ENCODE results near the gene CCDC74B. TPM values are rescaled to one million over a fixed set of nuclear protein-coding genes. Genes with fewer than 3 reads are reported as not detected.
"Not testable (repeated sequence)": the region's sequence is repeated elsewhere in the genome, so short reads cannot be mapped to it uniquely, and the experiment has no call there.

Gene CCDC74B
- total and polyA plus RNA-seq, 4 donors = 0.09 to 0.17 (median 0.09) TPM; not detected in 1

DNA sequence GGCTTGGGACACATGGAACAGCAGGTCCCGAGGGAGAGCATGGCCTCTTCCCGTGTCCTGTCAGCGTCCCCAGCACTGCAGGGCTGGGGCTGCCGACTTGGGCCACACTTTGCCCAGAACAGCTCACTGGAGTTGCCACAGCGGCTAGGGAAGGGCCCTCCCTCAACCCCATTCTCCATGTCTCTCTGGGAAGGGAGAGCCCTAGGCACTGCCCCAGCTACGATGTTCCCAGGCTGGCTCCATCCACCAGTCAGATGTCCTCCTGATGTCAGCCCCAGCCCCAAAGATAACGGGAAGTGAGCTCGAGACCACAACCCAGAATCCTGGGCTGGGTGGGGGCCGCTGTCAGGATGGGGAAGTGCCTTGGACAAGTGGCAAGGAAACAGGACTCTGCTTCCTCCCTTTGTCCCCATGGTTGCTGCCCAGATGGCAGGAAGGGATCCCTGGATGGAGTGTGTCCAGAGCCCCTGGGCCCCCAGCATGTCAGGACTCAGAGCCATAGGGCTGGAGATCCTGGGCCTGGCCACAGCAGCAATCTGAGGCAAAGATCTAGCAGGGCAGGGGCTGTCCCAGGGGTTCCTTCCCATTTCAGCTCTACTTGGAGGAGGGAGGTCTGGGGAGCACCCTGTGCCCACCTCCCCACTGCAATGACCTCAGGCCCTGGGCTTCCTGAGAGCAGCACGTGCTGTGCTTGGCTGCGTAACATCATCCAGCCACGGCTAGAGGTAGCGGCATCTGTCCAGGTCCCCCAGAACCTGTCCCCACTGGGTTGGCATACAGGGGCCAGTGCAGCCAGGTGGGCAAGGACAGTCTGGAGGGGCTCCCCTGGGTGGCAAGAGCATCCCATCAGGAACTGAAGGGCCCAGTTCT lies 2.3 kb downstream of the CCDC74B start:
- H3K9me3 ChIP-seq (ENCODE audit: control insufficient read depth in 4 of 4, low read length in 3 of 4); H3K9ac ChIP-seq (ENCODE audit: low read depth in 1 of 2, low read length in 2 of 2); DNase-seq (ENCODE audit: low spot score); H3K4me3 ChIP-seq (ENCODE audit: low read depth in 1 of 3, low read length in 3 of 3); H3K27ac ChIP-seq (ENCODE audit: low read depth in 1 of 2, low read length in 2 of 2); H3K27me3 ChIP-seq (ENCODE audit: control insufficient read depth in 4 of 4, insufficient read depth in 4 of 4, low read length in 3 of 4); H3K4me1 ChIP-seq (ENCODE audit: control insufficient read depth in 4 of 4, insufficient read depth in 4 of 4, low read length in 3 of 4); H3K36me3 ChIP-seq (ENCODE audit: control insufficient read depth in 4 of 4, insufficient read depth in 3 of 4, low read depth in 1 of 4, low read length in 3 of 4): not testable (repeated sequence)
- 82% methylated on average over 13 of the region's 13 CpGs for WGBS

DNA sequence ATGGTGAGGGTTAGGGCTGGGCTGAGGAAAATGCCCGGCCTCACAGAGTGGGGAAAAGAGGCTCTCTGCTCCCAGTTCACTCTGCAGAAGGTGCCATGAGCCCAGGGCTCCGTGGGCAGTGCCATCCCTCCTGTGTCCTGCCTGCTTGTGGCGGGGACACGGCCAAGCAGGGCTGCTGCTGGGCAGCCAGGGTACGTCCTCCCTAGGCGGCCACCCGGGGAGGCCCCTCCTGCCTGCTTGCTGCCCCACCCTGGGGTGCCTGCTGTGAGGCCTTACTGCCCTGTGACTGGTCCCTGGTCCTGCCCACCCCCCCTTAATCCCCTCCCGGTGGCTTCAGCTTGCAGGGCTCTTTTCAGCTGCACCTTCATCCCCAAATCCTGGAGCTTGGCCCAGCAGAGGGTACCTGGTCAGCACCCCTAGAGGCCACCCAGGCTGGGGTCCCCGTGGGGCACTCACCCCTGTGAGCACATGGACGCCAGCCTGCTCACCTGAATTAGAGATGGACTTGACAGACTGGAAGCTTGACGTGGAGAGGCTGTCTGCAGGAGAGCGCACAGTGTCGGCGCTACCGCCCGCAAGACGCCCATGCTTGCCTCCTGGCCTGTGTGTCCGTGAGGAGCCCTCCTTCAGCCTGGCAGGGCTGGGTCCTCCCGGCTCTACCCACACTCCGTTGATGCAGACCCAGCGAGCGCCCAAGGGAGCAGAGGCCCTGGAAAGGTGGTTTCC lies 3.1 kb downstream of the CCDC74B start:
- H3K9ac ChIP-seq (ENCODE audit: low read depth in 1 of 2, low read length in 2 of 2); H3K27ac ChIP-seq (ENCODE audit: low read depth in 1 of 2, low read length in 2 of 2); DNase-seq (ENCODE audit: low spot score); H3K36me3 ChIP-seq (ENCODE audit: control insufficient read depth in 4 of 4, insufficient read depth in 3 of 4, low read depth in 1 of 4, low read length in 3 of 4); H3K9me3 ChIP-seq (ENCODE audit: control insufficient read depth in 4 of 4, low read length in 3 of 4); H3K27me3 ChIP-seq (ENCODE audit: control insufficient read depth in 4 of 4, insufficient read depth in 4 of 4, low read length in 3 of 4); H3K4me1 ChIP-seq (ENCODE audit: control insufficient read depth in 4 of 4, insufficient read depth in 4 of 4, low read length in 3 of 4); H3K4me3 ChIP-seq (ENCODE audit: low read depth in 1 of 3, low read length in 3 of 3): not testable (repeated sequence)
- WGBS = 92% methylated on average over 17 of the region's 22 CpGs

DNA sequence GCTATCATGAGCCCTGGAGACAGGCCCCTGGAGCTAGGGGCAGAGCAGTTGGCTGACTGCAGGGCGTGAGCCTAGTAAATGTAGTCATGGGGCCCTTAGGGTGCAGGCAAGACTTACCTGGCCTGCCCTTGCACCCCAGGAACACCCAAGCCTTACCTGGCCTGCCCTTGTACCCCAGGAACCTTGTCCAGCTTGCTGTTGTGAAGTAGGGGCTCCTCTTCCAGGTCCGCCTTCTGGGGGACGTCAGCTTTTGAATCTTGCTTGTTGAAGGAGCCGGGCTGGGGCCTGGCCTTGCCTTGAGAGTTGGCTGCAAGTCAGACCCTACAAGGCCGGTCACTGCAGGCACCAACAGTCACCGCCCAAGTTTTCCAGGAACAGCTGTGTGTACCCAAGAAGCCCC lies 3.9 kb downstream of the CCDC74B start:
- not testable (repeated sequence) for H3K4me3 ChIP-seq (ENCODE audit: low read depth in 1 of 3, low read length in 3 of 3); H3K36me3 ChIP-seq (ENCODE audit: control insufficient read depth in 4 of 4, insufficient read depth in 3 of 4, low read depth in 1 of 4, low read length in 3 of 4); H3K9me3 ChIP-seq (ENCODE audit: control insufficient read depth in 4 of 4, low read length in 3 of 4); H3K9ac ChIP-seq (ENCODE audit: low read depth in 1 of 2, low read length in 2 of 2); DNase-seq (ENCODE audit: low spot score); H3K27ac ChIP-seq (ENCODE audit: low read depth in 1 of 2, low read length in 2 of 2); H3K4me1 ChIP-seq (ENCODE audit: control insufficient read depth in 4 of 4, insufficient read depth in 4 of 4, low read length in 3 of 4); H3K27me3 ChIP-seq (ENCODE audit: control insufficient read depth in 4 of 4, insufficient read depth in 4 of 4, low read length in 3 of 4)
- 96% methylated on average over 4 of the region's 6 CpGs for WGBS

DNA sequence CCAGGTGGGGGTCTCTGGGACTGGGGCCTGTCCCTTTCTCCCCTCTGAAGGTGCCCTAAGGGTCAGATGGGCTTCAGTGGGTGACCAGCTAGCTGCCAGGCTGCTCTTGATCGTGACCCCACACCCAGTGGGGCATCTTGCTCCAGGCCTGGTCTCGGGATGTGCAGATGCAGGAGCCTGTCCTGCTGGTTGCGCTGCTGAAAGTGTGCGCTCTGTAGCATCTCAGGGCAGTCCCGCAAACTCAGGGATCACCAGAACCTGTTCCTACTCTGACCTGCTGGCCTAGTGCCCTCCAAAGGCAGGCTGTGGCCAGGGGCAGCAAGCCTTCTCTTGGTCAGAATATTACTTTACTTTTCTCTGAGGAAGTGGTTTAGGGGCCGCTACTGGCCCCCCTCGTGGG lies 4.4 kb downstream of the CCDC74B start:
- H3K27ac ChIP-seq (ENCODE audit: low read depth in 1 of 2, low read length in 2 of 2); H3K4me3 ChIP-seq (ENCODE audit: low read depth in 1 of 3, low read length in 3 of 3); H3K27me3 ChIP-seq (ENCODE audit: control insufficient read depth in 4 of 4, insufficient read depth in 4 of 4, low read length in 3 of 4); H3K4me1 ChIP-seq (ENCODE audit: control insufficient read depth in 4 of 4, insufficient read depth in 4 of 4, low read length in 3 of 4); H3K9me3 ChIP-seq (ENCODE audit: control insufficient read depth in 4 of 4, low read length in 3 of 4); DNase-seq (ENCODE audit: low spot score); H3K9ac ChIP-seq (ENCODE audit: low read depth in 1 of 2, low read length in 2 of 2); H3K36me3 ChIP-seq (ENCODE audit: control insufficient read depth in 4 of 4, insufficient read depth in 3 of 4, low read depth in 1 of 4, low read length in 3 of 4): not testable (repeated sequence)
- 92% methylated on average over 7 of the region's 7 CpGs for WGBS

DNA sequence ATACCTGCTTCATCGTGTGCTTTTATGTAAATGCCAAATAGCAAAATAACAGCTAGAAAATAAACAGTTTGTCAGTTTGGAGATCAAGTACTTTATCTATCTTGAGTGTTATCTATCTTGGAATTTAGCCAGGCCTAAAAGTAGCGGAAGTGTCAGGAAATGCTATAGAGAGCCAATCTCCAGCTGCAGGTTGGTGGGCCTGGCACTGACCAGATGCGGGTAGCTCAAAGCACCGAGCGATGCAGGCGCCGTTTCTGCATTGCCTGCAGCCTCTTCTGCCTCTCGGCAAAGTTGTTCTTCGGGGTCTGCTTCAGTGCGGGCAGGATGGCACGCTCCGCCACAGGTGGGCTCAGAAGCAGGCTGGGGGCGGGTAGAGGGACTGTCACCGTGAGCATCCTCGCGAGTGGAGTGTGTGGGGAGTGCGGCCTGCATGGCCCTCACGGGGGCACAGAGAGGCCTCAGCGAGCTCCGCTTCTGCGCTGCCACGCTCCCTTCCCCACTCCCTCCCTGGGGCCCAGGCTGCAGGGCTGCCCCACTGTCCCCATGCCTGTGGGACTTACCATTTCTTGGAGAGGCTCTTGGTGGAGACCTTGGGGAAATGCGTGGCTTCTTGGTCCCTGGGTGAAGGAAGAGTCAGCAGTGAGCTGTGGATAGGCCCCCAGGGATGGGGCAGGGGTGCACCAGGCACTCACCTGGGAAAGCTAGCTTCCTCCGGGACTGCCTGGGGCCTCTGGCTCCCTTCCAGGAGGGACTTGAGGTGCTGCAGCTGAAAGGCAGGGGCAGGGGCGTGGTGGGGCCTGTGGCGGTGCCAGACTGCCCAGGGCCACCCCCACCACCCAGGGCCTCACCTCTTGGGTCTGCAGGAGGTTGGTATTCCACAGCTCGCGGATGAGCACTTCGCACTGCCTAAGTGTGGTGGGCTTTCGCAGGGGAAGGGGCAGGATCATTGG lies 5.3 kb downstream of the CCDC74B start:
- H3K27me3 ChIP-seq (ENCODE audit: control insufficient read depth in 4 of 4, insufficient read depth in 4 of 4, low read length in 3 of 4); H3K27ac ChIP-seq (ENCODE audit: low read depth in 1 of 2, low read length in 2 of 2); DNase-seq (ENCODE audit: low spot score); H3K4me3 ChIP-seq (ENCODE audit: low read depth in 1 of 3, low read length in 3 of 3); H3K9me3 ChIP-seq (ENCODE audit: control insufficient read depth in 4 of 4, low read length in 3 of 4); H3K9ac ChIP-seq (ENCODE audit: low read depth in 1 of 2, low read length in 2 of 2); H3K36me3 ChIP-seq (ENCODE audit: control insufficient read depth in 4 of 4, insufficient read depth in 3 of 4, low read depth in 1 of 4, low read length in 3 of 4); H3K4me1 ChIP-seq (ENCODE audit: control insufficient read depth in 4 of 4, insufficient read depth in 4 of 4, low read length in 3 of 4): not testable (repeated sequence)
- 89% methylated on average over 26 of the region's 30 CpGs for WGBS

DNA sequence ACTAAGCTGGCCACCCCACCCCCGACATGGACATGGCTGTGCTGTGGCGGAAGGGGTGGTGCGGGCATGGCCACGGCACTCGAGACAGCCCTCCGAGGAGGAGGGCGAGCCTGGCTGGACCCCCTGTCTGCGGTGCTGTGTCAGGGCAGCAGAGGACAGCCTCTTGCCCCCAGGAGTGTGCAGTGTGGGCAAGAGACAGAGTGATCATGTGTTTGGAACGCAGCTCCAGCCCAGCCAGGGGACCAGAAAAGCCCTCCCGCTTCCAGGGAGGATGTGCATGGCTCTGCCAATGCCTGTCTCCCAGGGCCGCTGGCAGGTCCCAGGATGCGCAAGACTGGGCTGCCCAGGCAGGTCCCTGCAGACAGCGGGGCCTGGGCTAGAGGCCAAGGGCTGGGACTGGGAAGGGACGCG lies 6.1 kb downstream of the CCDC74B start:
- not testable (repeated sequence) for DNase-seq (ENCODE audit: low spot score); H3K4me1 ChIP-seq (ENCODE audit: control insufficient read depth in 4 of 4, insufficient read depth in 4 of 4, low read length in 3 of 4); H3K27me3 ChIP-seq (ENCODE audit: control insufficient read depth in 4 of 4, insufficient read depth in 4 of 4, low read length in 3 of 4); H3K27ac ChIP-seq (ENCODE audit: low read depth in 1 of 2, low read length in 2 of 2); H3K36me3 ChIP-seq (ENCODE audit: control insufficient read depth in 4 of 4, insufficient read depth in 3 of 4, low read depth in 1 of 4, low read length in 3 of 4); H3K9ac ChIP-seq (ENCODE audit: low read depth in 1 of 2, low read length in 2 of 2); H3K4me3 ChIP-seq (ENCODE audit: low read depth in 1 of 3, low read length in 3 of 3); H3K9me3 ChIP-seq (ENCODE audit: control insufficient read depth in 4 of 4, low read length in 3 of 4)
- WGBS = 88% methylated on average over 15 of the region's 15 CpGs

DNA sequence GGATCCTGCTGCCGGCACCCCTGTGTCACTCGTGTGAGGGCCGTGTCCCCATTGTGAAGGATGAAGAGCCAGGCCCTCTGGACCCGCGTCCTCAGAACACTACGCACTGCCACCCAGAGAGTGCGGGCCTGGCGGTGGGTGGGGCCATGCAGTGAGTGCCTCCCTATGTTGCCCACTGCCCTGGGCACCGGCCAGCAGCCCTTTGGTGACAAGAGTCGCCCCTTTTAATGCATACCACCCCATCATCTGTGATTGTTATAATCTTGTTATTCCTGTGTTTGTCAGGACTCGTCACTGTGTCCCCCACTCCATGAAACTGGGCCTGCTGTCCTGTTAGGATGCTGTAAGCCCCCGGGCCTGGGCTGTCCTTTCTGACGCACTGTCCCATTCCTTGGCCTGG lies 6.6 kb downstream of the CCDC74B start:
- not testable (repeated sequence) for H3K36me3 ChIP-seq (ENCODE audit: control insufficient read depth in 4 of 4, insufficient read depth in 3 of 4, low read depth in 1 of 4, low read length in 3 of 4); H3K9ac ChIP-seq (ENCODE audit: low read depth in 1 of 2, low read length in 2 of 2); H3K27me3 ChIP-seq (ENCODE audit: control insufficient read depth in 4 of 4, insufficient read depth in 4 of 4, low read length in 3 of 4); H3K27ac ChIP-seq (ENCODE audit: low read depth in 1 of 2, low read length in 2 of 2); H3K4me1 ChIP-seq (ENCODE audit: control insufficient read depth in 4 of 4, insufficient read depth in 4 of 4, low read length in 3 of 4); DNase-seq (ENCODE audit: low spot score); H3K4me3 ChIP-seq (ENCODE audit: low read depth in 1 of 3, low read length in 3 of 3); H3K9me3 ChIP-seq (ENCODE audit: control insufficient read depth in 4 of 4, low read length in 3 of 4)
- WGBS = 87% methylated on average over 10 of the region's 13 CpGs

DNA sequence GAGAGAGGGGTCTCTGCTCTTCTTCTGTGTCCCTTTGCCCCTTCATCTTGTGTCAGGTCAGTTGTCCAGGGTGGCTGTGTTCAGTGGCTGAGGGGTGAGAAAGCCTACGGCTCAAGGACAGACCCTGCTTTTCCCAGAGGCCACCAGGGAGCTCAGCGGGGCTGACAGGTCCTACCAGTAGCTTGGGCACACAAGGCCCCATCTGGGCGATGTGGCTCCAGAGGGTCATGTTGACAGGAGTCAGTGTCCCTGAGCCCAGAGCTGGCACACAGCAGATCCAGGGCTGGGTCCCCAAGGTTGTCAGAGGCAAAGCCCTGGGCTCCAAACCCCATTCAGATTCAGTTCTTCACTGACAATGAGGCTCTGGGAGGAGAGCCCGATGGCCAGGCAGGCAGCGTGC lies 7.8 kb downstream of the CCDC74B start:
- H3K4me1 ChIP-seq (ENCODE audit: control insufficient read depth in 4 of 4, insufficient read depth in 4 of 4, low read length in 3 of 4); H3K36me3 ChIP-seq (ENCODE audit: control insufficient read depth in 4 of 4, insufficient read depth in 3 of 4, low read depth in 1 of 4, low read length in 3 of 4); H3K9me3 ChIP-seq (ENCODE audit: control insufficient read depth in 4 of 4, low read length in 3 of 4); DNase-seq (ENCODE audit: low spot score); H3K4me3 ChIP-seq (ENCODE audit: low read depth in 1 of 3, low read length in 3 of 3); H3K9ac ChIP-seq (ENCODE audit: low read depth in 1 of 2, low read length in 2 of 2); H3K27ac ChIP-seq (ENCODE audit: low read depth in 1 of 2, low read length in 2 of 2); H3K27me3 ChIP-seq (ENCODE audit: control insufficient read depth in 4 of 4, insufficient read depth in 4 of 4, low read length in 3 of 4): not testable (repeated sequence)
- 77% methylated on average over 5 of the region's 5 CpGs for WGBS
